Neural cell (in vitro differentiated cells): ENCODE data around the gene PLPP3.

ENCODE experiments used
- POLR2AphosphoS5 ChIP-seq: IDR thresholded peaks from 2 replicates; pipeline ENCODE4 v1.6.1; 2012
- SMC3 ChIP-seq: fragments of 450-650 bp; conservative IDR thresholded peaks from 2 replicates; pipeline ENCODE4 v1.6.1; 2014; ENCODE audit warnings: antibody characterized with exemption, mild to moderate bottlenecking, moderate library complexity; ENCODE audit not compliant: poor library complexity
- TAF1 ChIP-seq: IDR thresholded peaks from 2 replicates; pipeline ENCODE4 v1.6.1; 2012; ENCODE audit warnings: low read depth
- TF ChIP-seq, protein P1 (sequence below): fragments of 450-650 bp; IDR thresholded peaks from 2 replicates; pipeline ENCODE4 v1.5.1; 2014; ENCODE audit warnings: antibody characterized with exemption, mild to moderate bottlenecking, moderate library complexity; ENCODE audit not compliant: poor library complexity, severe bottlenecking

DNA sequence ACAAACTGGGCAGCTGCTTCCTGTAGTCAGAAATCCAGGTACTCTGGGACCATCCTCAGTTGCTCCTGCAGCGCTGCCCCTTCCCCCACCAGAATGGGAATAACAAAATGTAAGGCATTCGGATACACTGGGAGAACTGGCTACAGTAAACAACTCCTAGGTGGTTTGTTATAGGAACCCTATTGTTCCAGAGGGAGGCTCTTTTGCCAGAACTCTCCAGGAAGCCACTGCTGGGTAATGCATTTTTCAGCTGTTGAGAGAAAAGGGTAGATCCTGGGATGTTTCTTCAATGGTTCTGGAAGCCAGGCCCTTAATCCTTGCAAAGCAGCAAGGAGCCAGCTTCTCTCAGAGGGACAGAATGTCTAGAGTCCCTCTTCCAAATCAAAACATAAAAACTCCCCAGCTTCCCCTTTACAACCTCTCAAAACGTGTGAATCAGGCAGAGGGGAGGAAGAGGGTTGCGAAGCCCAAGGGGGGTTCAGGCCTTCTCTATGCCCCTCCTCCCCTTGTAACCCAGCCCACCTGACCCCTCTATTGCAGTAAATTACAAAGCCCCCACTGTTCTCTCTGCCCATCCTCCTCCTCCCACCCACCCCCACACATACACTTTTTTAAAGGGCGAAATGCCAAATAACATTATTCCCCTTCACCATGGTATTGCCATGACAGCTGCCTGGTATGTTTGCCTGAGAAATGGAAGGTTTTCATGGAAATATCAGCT is 29.1 kb downstream of the PLPP3 start:
- TF ChIP-seq, protein P1, sequence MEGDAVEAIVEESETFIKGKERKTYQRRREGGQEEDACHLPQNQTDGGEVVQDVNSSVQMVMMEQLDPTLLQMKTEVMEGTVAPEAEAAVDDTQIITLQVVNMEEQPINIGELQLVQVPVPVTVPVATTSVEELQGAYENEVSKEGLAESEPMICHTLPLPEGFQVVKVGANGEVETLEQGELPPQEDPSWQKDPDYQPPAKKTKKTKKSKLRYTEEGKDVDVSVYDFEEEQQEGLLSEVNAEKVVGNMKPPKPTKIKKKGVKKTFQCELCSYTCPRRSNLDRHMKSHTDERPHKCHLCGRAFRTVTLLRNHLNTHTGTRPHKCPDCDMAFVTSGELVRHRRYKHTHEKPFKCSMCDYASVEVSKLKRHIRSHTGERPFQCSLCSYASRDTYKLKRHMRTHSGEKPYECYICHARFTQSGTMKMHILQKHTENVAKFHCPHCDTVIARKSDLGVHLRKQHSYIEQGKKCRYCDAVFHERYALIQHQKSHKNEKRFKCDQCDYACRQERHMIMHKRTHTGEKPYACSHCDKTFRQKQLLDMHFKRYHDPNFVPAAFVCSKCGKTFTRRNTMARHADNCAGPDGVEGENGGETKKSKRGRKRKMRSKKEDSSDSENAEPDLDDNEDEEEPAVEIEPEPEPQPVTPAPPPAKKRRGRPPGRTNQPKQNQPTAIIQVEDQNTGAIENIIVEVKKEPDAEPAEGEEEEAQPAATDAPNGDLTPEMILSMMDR: no peak
- TF ChIP-seq SMC3 (no peak), TAF1 (no peak), POLR2AphosphoS5 (no peak)
